22Rv1 (cell line): Measurements from ENCODE around the gene NPC2.

ENCODE experiments used
- H3K27ac ChIP-seq: fragments of 450-650 bp; 2 replicates; pipeline ENCODE4 v1.5.1; 2017
- ZFX ChIP-seq: fragments of 450-650 bp; IDR thresholded peaks from 2 replicates; pipeline ENCODE4 v1.6.1; 2017; ENCODE audit warnings: antibody characterized with exemption, borderline replicate concordance
- TF ChIP-seq, protein P1 (sequence below): fragments of 450-650 bp; IDR thresholded peaks from 2 replicates; pipeline ENCODE4 v1.5.1; 2017; ENCODE audit warnings: mild to moderate bottlenecking

NPC2 gene

DNA sequence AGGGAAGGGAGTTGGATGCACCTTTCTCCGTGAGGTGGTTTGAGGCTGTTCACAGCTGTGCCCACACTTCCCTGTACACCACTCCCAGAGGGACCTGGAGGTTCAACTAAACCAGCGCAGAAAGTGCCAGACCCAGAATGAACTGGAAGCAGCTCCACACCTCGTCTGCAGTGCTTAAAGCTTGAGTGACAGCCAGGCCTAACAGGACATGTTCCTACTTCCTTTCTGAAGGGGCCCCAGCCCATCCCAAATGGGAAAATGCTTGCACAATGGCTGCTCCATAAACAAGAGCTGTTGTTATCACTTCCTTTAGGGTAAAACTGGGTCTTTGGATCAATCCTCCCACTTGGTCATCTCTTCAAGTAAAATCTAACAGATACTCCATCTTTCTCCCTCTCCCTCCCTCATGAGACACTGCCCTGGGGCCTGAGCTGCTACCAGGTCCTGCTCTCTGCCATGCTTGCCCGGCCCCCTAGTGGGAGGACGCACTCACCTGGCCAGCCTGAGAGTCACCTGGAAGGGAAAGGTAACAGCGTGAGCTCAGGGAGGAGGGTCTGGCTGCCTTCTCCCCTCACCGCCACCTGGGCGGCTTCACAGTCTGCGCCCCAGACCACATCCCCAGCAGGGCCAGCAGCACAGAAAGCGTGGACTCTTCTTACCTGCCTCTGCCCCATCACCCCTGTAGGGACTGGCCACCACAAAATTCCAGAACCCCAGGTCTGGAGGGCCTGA is 33.9 kb upstream of the NPC2 start:
- no peak overlapping the region for H3K27ac ChIP-seq
- TF ChIP-seq, protein P1, sequence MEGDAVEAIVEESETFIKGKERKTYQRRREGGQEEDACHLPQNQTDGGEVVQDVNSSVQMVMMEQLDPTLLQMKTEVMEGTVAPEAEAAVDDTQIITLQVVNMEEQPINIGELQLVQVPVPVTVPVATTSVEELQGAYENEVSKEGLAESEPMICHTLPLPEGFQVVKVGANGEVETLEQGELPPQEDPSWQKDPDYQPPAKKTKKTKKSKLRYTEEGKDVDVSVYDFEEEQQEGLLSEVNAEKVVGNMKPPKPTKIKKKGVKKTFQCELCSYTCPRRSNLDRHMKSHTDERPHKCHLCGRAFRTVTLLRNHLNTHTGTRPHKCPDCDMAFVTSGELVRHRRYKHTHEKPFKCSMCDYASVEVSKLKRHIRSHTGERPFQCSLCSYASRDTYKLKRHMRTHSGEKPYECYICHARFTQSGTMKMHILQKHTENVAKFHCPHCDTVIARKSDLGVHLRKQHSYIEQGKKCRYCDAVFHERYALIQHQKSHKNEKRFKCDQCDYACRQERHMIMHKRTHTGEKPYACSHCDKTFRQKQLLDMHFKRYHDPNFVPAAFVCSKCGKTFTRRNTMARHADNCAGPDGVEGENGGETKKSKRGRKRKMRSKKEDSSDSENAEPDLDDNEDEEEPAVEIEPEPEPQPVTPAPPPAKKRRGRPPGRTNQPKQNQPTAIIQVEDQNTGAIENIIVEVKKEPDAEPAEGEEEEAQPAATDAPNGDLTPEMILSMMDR = no peak
- TF ChIP-seq ZFX = no peak

DNA sequence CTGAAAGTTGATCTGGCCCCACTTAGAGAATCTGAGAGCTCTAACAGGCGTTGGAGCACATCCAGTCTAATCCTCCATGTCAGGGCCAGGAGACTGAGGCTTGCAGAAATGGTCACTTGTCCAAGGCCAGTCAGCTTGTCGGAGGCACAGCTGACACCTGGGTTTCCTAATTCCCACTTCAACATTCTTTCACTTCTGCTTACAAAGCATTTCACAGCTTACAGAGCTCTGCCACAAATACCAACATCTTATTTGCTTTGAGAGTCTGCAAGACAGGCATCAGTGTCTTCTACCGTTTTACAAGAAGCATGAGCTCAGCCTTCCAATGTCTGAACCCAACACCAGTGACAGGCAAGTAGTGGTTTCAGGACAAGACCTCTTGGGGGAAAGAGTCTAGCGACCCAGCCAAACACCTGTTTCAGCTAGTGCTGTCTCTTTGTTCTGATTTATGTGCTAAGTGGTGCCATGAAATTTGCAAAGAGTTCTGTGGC is 32.3 kb upstream of the NPC2 start:
- no peak overlapping the region for H3K27ac ChIP-seq
- TF ChIP-seq ZFX = no peak
- TF ChIP-seq, protein P1 = no peak

DNA sequence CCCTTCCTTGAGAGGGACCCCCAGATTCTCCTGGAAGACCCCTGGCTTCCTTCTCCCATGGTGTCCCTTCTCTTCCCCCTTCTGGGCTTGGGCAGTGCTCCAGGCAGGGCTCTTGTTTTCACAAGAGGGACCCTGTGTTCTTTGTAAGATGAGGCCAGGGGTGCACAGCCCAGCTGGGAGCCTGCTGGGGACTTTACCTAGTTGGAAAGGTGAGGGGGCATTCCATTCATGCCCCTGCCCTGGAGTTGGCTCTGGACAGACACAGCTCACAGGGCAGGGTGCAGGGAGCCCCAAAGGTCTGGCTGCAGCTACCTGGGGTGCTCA is 31.7 kb upstream of the NPC2 start:
- TF ChIP-seq ZFX = no peak
- TF ChIP-seq, protein P1 = no peak
- H3K27ac ChIP-seq = no peak overlapping the region

DNA sequence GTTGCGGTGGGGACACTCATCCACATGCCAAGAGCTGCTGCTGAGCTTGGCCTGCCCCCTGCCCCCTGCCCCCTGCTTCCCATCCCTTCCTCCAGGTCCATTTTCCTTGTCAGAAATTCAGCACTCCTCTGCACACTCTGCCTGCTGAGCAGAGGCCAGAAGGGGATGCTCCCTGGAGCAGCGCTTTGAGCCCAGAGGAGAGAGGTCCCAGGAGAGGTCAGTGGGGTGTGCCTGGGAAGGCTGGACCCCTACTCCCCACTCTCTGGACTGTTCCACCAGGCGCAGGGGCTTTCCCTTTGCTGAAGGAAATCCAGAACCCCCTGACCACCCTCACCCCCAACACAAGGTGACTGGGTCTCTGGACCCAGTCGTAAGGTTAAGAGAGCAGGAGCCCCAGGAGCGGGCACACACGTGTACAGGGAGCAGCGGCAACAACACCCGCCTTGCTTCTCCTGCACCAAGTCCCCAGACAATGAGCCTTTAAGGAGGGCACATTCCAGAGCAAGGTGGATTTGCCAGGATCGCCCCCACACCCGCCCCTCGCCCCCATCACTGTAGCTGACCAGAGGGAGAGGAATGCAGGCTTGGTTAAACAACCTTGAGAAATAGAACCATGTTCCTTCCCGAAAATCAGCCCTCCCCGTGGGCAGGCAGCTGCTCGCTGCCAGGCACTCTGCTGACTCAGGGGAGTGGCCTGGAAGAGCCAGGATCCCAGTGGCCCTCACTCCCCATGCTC is 31.1 kb upstream of the NPC2 start:
- no peak overlapping the region for H3K27ac ChIP-seq
- TF ChIP-seq, protein P1 = no peak
- TF ChIP-seq ZFX = no peak

DNA sequence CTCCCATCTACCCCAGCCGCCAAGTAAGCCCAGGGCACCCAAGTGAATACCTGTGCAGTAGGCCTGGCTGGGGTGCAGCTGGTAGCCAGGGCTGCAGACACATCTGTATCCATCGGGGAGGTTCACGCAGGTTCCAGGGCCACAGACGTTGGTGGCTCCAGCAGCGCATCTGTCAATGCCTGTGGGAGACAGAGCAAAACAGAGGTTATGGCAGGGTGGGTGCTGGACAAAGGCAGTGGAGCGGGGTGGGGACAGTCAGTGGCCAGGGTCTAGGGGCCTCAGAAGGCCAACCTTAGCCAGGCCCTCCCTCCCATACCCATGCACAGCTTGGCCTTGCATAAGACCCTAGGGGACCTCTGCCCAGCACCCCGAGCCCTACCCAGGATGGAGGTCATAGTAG is 29.6 kb upstream of the NPC2 start:
- no peak for TF ChIP-seq ZFX
- TF ChIP-seq, protein P1 = no peak
- H3K27ac ChIP-seq = no peak overlapping the region

DNA sequence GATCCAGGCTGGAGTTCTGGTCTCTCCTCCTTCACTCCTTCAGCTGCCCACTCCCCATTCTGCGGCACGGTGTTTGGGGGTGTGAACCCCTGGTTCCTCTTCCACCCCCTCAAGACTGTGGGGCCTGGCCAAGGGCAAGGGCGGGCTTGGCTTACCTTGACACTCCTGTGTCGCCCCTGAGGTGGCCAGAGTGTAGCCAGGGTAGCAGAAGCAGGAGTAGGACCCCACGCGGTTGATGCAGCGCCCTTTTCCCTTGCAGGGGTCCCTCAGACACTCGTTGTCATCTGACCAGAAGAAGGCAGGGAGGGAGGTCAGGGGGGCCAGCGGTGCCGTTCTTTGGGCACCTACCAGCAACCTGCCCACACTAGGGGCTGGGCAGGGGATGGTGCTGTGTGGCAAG is 28.7 kb upstream of the NPC2 start:
- TF ChIP-seq, protein P1 = no peak
- no peak for TF ChIP-seq ZFX
- no peak overlapping the region for H3K27ac ChIP-seq
